Measurements from ENCODE around the gene CHP1. TPM values are rescaled to one million over a fixed set of nuclear protein-coding genes. Genes with fewer than 3 reads are reported as not detected.

CHP1 gene
- total RNA-seq, 2 experiments from 2014 or later: 40.6 to 41.3 TPM

Other genes starting within 250 kb of the CHP1 start
- gene INO80, start 115.0 kb upstream of the CHP1 start, total RNA-seq: 10 to 100 TPM; 18.9 to 22.2 TPM
- not detected for gene EXD1, start 511 bp upstream of the CHP1 start, total RNA-seq
- gene OIP5, start 101.3 kb downstream of the CHP1 start, total RNA-seq: 10 to 100 TPM; 17.1 to 17.2 TPM
- gene NUSAP1, start 101.6 kb downstream of the CHP1 start, total RNA-seq: 100 to 1,000 TPM; 189 to 205 TPM
- gene NDUFAF1, start 171.2 kb downstream of the CHP1 start, total RNA-seq: 10 to 100 TPM; 10.5 to 11.8 TPM
- 10 to 100 TPM; 38.1 to 39.2 TPM for gene RTF1, start 185.8 kb downstream of the CHP1 start, total RNA-seq

Measured in activated naive CD8-positive, alpha-beta T cell treated with anti-CD3 and anti-CD28 coated beads, Interleukin-2, amount 10 ng/mL, durations not matched to agents 7 days and 5 days (primary cell).